ENCODE results near the gene AGAP1. TPM values are rescaled to one million over a fixed set of nuclear protein-coding genes. Genes with fewer than 3 reads are reported as not detected.

AGAP1 gene
- total RNA-seq, 6 experiments from 2014 or later: 8.1 to 11.2 (median 9.8) TPM

DNA sequence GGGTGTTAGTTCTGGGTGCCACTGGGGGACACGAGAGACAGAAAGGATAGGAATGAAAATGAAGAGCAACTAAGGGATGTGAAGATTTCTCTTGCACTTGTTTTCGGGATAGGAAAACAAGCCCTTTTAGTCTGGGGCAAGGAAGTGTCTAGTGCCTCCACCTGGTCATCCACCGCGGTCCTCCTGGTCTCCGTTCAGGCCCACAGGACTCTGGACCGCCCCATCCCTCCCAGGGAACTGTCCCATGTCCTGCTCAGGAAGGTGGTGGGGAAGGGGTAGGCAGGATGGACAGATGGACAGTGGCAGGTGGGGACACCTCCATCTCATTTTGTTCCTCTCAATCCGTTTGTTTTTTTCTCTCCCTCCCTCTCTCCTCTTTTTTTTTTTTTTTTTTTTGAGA is 45.9 kb downstream of the AGAP1 start:
- ATAC-seq (no peak), DNase-seq (no peak)
- Histone ChIP-seq H3K4me1 (peaks cover 0 to 12% (median 6%) of the 10 kb centered on the region in 4 donors), H3K9me3 (no peaks in the 10 kb centered on the region), H3K4me3 (no peak overlapping the region), H3K36me3 (no peaks in the 10 kb centered on the region), H3K27me3 (no peaks in the 10 kb centered on the region), H3K27ac (no peak overlapping the region)
- intact Hi-C loops (cut with DNase I): no loop called here
- WGBS (ENCODE audit: insufficient coverage, low coverage, low lambda C conversion rate, missing lambda C conversion rate): 85% methylated on average over 2 of the region's 7 CpGs
- TF ChIP-seq, protein P1, sequence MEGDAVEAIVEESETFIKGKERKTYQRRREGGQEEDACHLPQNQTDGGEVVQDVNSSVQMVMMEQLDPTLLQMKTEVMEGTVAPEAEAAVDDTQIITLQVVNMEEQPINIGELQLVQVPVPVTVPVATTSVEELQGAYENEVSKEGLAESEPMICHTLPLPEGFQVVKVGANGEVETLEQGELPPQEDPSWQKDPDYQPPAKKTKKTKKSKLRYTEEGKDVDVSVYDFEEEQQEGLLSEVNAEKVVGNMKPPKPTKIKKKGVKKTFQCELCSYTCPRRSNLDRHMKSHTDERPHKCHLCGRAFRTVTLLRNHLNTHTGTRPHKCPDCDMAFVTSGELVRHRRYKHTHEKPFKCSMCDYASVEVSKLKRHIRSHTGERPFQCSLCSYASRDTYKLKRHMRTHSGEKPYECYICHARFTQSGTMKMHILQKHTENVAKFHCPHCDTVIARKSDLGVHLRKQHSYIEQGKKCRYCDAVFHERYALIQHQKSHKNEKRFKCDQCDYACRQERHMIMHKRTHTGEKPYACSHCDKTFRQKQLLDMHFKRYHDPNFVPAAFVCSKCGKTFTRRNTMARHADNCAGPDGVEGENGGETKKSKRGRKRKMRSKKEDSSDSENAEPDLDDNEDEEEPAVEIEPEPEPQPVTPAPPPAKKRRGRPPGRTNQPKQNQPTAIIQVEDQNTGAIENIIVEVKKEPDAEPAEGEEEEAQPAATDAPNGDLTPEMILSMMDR (IDR thresholded peaks at IDR 0.05): no peak
- TF ChIP-seq POLR2A (IDR thresholded peaks at IDR 0.05): no peak

- H3K4me3 ChIP-seq: no peak overlapping the region
- peaks cover 0 to 12% (median 6%) of the 10 kb centered on the region in 4 donors for H3K4me1 ChIP-seq
- no peaks in the 10 kb centered on the region for H3K27me3 ChIP-seq
- no peaks in the 10 kb centered on the region for H3K36me3 ChIP-seq
- no peak overlapping the region for H3K27ac ChIP-seq
- WGBS (ENCODE audit: insufficient coverage, low coverage, low lambda C conversion rate, missing lambda C conversion rate): 54% methylated on average over 4 of the region's 5 CpGs
- TF ChIP-seq, protein P1 (IDR thresholded peaks at IDR 0.05): no peak
- no peak for TF ChIP-seq POLR2A (IDR thresholded peaks at IDR 0.05)
- intact Hi-C loops (cut with DNase I): no loop called here
- DNase-seq (no peak), ATAC-seq (no peak)
- H3K9me3 ChIP-seq: no peaks in the 10 kb centered on the region
These were observed 47.2 kb downstream of the AGAP1 start for GRCh38 chr2:235541016-235541415.

DNA sequence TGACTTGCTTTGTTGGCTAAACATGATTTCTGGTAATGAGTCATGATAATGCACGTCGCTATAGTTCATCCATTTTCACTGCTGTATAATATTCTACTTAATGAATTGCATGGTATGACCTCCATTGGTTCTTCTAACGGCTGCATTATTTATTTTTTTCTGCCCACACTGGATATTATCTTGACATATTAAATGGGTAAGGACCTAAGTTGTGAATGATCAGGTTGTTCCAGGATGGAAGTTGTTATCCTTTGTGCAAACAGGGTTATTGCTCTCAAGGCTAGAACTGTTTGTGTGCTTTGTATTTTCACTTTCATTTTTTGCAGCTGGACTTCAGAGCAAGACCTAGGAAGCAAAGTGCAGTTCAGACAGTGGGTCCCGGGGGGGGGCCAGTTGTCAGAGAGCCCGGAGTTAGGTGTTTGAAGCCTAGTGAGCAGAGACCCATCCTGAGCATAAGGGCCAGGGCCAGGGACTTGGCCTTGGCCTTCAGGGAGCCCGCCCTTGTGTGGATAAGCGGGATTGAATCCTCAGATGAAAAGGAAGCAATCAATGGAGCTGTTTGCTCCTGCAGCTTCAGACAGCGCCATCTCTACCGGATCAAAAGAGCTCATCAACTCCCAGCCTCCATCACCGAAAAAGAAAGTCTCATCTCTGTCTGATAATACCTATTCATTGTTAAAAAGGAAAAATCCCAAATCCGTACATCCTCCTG is 48.2 kb downstream of the AGAP1 start:
- no peaks in the 10 kb centered on the region for H3K9me3 ChIP-seq
- DNase-seq (no peak), ATAC-seq (peak; percentile 60 to 83 (median 77))
- 52% methylated on average over 9 of the region's 11 CpGs for WGBS (ENCODE audit: insufficient coverage, low coverage, low lambda C conversion rate, missing lambda C conversion rate)
- H3K27ac ChIP-seq: peak overlapping the region in 1 of 3 donors; percentile 19
- TF ChIP-seq, protein P1 (IDR thresholded peaks at IDR 0.05): no peak
- TF ChIP-seq POLR2A (IDR thresholded peaks at IDR 0.05): no peak
- H3K36me3 ChIP-seq: no peaks in the 10 kb centered on the region
- H3K4me3 ChIP-seq: peak overlapping the region in 2 of 3 donors; percentile 17 to 22
- intact Hi-C loops (cut with DNase I): no loop called here
- peaks cover 0 to 12% (median 5%) of the 10 kb centered on the region in 4 donors for H3K4me1 ChIP-seq
- no peaks in the 10 kb centered on the region for H3K27me3 ChIP-seq

DNA sequence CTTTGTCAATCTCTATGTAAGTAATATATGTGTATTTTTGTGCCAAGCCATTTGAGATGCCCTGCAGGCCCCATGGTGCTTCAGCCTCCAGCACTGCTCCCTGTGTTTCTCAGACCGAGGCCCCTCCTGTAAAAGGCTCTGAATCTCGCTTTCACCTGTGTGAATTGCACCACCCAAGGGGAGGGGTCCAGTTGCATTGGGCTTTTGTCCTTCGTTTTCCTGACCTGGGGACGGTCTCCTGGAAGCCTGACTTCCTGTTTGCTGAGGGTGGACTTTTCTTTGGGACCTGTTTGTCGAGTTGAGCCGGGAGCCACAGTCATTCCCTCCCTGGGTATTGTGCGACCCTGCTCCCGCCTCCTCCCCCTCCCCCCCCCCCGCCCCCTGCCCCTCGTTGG is 48.9 kb downstream of the AGAP1 start:
- ATAC-seq (no peak), DNase-seq (no peak)
- Histone ChIP-seq H3K27ac (no peak overlapping the region), H3K9me3 (no peaks in the 10 kb centered on the region), H3K4me1 (peaks cover 0 to 6% (median 2%) of the 10 kb centered on the region in 4 donors), H3K27me3 (no peaks in the 10 kb centered on the region), H3K36me3 (no peaks in the 10 kb centered on the region), H3K4me3 (no peak overlapping the region)
- intact Hi-C loops (cut with DNase I): no loop called here
- TF ChIP-seq, protein P1 (IDR thresholded peaks at IDR 0.05): no peak
- TF ChIP-seq POLR2A (IDR thresholded peaks at IDR 0.05): no peak
- 62% methylated on average over 4 of the region's 10 CpGs for WGBS (ENCODE audit: insufficient coverage, low coverage, low lambda C conversion rate, missing lambda C conversion rate)

All from right lobe of liver (tissue), 6 donors.